Transverse colon (tissue), 4 donors: ENCODE measurements around the gene SBF2.

Experiments
- POLR2AphosphoS5 ChIP-seq, 3 donors: sonication (generic); formaldehyde crosslinking; IDR thresholded peaks; one replicate each; pipeline ENCODE4 v1.6.1; 2016; ENCODE audit warnings: antibody characterized with exemption in 3 of 3
- TF ChIP-seq, protein P1 (sequence below), 5 experiments: fragments of 200-600 bp in 3 of 5; fragments of 450-650 bp in 2 of 5; sonication (generic) in 3 of 5; IDR thresholded peaks; 1 replicate in 2 of 5; 2 replicates in 3 of 5; pipeline ENCODE4 v1.5.1; 2016 to 2017; ENCODE audit warnings: antibody characterized with exemption in 5 of 5, inconsistent platforms in 3 of 5, mild to moderate bottlenecking in 2 of 5, moderate library complexity in 1 of 5

DNA sequence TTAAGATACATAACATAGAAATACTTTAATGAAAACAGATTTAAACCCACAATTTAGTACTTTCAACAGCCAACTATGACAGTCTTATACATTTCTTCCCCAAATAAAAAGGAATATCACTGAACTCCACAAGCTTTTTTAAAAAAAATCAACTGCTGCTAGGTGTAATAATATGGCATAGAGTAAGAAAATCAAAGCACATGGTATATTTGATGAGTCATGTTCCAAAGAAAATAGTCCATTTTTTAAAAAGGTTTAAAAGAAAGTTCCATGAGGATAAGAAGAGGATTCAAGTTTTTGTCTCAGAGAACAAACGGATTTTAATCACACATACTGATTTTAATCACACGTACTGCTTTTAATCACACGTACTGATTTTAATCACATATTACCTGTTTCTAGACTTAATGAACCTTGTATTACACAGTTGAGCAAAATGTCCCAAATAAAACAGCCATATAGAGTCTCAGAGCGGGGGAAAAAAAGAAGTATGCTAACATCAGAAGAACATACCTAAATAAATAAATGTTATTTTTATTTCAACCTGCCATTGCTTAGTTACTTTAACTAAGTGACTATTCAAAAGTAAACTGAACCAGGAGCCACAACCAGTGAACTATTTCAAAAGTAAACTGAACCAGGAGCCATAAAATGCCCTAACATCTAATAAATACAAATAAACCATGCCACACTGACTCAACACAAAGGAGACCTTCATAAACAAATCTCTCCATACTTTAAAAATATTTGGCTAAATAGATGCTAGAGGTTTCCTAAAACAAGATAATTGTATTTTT lies 198.4 kb downstream of the SBF2 start:
- no peak for TF ChIP-seq POLR2AphosphoS5 (IDR thresholded peaks at IDR 0.05)
- TF ChIP-seq, protein P1, sequence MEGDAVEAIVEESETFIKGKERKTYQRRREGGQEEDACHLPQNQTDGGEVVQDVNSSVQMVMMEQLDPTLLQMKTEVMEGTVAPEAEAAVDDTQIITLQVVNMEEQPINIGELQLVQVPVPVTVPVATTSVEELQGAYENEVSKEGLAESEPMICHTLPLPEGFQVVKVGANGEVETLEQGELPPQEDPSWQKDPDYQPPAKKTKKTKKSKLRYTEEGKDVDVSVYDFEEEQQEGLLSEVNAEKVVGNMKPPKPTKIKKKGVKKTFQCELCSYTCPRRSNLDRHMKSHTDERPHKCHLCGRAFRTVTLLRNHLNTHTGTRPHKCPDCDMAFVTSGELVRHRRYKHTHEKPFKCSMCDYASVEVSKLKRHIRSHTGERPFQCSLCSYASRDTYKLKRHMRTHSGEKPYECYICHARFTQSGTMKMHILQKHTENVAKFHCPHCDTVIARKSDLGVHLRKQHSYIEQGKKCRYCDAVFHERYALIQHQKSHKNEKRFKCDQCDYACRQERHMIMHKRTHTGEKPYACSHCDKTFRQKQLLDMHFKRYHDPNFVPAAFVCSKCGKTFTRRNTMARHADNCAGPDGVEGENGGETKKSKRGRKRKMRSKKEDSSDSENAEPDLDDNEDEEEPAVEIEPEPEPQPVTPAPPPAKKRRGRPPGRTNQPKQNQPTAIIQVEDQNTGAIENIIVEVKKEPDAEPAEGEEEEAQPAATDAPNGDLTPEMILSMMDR (IDR thresholded peaks at IDR 0.05), result no peak
